GM19372 (cell line): Measurements from ENCODE around the gene STX5.
"Not testable (repeated sequence)": the region's sequence is repeated elsewhere in the genome, so short reads cannot be mapped to it uniquely, and the experiment has no call there.

ENCODE experiments used
- ATAC-seq: cut with Tn5 transposase; IDR thresholded peaks from one replicate; pipeline ENCODE4 v1.9.1; 2021; ENCODE audit warnings: mild to moderate bottlenecking, low read depth, moderate library complexity; ENCODE audit not compliant: unreplicated experiment

STX5 gene

DNA sequence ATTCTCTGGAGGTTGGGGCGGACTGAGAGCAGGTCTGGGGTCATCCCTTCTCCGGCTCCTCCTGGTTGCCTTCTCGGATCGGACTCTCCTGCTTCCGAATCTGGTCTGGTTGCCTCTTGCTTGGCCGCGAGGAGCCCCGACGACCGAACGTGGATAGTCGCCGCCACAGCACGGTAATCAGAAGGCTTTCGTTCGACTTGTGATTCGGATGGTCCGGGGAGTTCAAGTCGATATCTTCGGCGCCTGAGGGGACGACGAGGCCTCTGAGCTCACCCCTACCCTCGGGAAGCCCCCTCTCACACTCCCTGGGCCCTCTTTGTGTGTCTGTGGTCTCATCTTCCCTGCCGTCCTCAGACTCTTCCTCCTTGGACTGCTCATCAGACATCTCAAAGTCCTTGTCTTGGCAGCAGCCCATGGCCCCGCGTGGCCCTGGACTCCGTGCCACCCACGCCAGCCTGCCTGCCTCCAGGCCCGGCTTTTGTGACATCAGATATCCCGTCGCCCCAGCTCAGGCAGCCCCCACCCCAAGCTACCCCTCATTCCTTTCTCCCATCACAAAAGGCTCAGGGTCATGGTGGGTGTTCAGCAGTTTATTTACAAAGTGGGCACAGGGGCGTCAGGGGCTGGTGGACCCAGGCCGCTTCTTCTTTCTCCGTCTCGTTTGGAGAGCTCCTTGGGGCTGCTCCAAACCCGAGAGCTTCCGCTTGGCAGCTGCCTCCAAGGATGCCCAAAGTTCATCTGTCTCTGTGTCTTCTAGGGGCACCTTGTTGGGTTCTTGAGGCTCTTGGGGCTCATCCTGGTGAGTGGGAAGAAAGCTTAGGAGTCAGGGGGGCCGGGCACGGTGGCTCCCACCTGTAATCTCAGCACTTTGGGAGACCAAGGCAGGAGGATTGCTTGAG is 734 bp upstream of the STX5 start, which contains the start of gene TEX54:
TSS of gene TEX54 (minus strand) at position 506 of the 899 bp plus-strand sequence.
- no peak for ATAC-seq

DNA sequence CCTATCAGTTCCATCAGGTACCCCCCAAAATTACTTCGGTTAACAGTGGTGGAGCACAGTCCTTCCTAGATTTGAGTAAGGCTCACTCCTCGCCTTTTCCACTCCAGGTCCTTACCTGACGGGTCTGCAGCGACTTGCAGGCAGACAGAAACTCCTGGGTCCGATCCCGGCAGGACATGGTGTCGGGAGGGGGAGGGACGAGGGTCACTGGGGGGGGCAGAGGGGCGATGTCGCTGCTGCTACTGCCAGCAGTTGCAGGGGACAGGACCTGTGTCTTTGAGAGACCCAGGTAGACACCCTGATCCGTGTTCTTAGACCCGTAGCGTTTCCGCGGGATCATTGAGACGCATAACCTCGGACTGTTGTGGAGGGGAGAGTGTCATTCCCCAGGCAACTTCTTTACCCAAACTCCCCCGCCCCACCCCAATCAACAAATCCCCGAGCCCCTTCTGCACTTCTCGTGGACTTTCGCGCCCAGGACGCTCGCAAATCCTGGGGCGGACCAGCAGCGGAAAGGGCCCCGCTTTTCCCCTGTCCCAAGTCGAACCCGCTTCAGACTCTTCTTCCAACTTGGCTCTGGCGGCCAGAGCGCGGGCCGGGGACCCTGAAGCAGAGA is 839 bp downstream of the STX5 start:
- ATAC-seq = no peak

DNA sequence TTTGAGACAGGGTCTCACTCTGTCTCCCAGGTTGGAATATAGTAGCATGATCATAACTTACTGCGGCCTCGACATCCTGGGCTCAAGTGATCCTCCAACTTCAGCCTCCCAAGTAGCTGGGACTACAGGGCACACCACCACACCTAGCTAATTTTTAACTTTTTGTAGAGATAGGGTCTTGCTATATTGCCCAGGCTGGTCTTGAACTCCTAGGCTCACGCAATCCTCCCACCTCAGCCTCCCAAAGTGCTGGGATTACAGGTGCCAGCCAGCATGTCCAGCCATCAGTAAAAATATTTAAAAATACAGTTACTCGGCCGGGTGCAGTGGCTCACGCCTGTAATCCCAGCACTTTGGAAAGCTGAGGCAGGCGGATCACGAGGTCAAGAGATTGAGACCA is 3.7 kb downstream of the STX5 start:
- ATAC-seq = not testable (repeated sequence)

GRCh38 chr11:62823677-62824076 is 8.2 kb downstream of the STX5 start:
- no peak for ATAC-seq

GRCh38 chr11:62817129-62817528 is 14.7 kb downstream of the STX5 start:
- no peak for ATAC-seq

GRCh38 chr11:62816557-62816956 is 15.3 kb downstream of the STX5 start:
- no peak for ATAC-seq

GRCh38 chr11:62811659-62812058 is 20.2 kb downstream of the STX5 start:
- ATAC-seq = no peak

DNA sequence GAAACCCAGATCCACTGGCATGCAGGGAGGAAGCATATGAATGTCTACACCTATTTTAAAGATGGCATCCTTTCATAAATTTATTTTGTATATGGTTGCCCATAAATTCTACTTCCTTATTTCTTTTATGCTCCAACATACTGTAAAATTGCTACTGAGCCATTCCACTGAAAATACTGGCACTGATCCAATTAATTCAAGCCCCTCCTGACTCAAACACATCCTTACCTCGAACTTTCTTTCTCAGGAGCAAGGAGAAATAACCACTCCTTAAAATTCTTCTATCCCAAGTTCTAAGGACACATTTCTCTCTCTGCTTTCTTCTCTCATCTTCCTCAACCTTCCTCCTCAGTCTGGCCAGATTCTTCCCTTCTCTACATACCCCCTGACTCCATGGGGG is 21.1 kb downstream of the STX5 start:
- ATAC-seq = no peak

DNA sequence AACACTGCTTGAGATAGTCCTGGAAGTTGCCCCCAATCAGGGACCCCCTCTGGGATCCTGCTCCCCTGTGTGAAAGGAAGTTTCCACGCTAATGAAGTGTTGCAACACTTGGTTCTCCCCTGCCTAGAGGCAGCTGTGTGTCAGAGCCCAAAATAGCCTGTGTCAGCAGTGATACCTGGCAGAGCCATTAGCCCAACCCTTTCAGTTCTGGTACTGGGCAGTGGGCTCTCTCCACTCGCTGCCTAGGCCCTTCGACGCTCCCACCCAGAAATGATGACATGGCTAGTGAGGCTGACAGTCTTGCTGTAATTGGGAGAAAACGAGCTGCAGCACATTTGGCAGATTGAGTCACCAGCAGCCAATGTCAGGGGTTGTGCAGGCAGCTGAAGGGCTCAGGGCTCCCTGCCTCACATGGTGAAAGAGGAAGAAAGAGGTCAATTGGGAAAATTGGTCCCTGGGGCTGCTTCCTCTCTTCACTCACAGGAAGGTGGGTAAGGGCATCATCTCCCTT is 25.2 kb downstream of the STX5 start:
- no peak for ATAC-seq

GRCh38 chr11:62805961-62806441 is 25.9 kb downstream of the STX5 start:
- ATAC-seq = no peak

DNA sequence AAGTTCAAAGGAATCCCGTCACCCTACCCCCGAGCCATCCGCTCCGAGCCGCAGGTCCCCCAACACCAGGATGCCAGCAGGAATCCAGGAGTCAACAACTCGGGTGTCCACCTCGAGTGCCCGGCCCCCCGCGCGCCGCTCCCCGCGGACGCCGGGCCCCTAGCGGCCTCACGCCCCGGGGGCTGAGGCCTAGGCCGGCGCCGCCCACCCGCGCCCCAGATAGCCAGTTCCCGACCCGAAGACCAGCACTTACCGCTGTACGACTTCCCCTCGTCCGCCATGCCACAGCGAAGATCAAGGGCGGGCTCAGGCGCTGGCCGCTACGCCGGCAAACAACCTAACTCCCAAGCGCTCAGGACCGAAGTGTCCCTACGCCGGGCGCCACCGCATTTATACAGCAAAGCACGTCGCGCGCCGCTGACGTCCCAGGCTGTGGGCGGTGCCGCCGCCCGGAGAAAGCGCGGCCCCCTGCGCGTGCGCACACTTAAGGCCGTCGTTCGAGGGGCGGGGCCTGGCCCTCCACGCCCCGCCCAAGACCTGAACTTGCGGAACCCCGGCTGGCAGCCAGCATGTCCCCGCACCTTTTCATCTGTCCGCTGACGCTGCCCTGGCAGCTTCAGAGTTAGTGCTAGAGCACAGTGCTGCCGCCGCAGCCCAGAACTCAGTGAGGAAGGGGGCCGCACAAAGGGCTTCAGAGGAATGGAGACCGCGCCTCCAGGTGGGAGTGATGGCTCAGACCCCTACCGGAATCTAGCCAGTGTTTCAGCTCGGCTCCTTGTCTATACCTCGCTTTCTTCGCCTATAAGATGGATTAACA is 26.6 kb downstream of the STX5 start, which contains the start of gene NXF1:
TSS of gene NXF1 (minus strand) at position 365 of the 817 bp plus-strand sequence. CDS start at position 281, 84 bp downstream.
- ATAC-seq = peak; percentile 75

DNA sequence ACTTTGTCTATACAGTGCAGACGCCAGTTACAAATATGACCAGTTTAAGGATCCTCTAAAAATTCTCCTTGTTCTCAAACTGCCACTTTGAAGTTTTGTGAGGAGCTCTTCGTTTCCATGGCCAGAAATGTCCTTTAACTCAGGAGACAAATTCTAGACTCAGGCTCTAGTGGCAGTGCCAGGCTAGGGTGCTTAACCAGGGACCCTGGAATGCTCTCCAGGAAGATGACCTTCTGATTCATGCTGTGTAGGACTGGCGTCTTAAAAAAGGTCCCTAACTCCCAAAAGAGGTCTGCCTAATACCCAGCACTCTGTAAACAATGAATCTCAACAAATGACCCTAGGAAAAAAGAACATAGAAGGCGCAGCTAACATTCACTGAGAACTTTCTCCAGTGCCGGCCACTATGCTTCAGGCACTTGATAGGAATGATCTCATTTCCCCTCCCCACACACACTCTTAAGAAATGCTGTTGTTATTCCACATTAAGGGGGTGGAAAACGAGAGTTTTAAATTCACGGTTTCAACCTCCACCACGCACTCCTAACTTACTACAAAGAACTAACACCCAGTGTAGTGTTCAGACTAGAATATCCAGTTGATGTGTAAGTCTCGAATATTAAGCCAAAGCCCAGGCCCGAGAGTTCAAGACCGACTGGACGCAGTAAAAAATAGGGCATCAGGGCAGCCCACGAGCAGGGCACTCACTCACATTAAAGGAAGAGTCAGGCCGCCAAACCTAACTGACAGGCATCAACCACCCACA is 27.4 kb downstream of the STX5 start:
- no peak for ATAC-seq

DNA sequence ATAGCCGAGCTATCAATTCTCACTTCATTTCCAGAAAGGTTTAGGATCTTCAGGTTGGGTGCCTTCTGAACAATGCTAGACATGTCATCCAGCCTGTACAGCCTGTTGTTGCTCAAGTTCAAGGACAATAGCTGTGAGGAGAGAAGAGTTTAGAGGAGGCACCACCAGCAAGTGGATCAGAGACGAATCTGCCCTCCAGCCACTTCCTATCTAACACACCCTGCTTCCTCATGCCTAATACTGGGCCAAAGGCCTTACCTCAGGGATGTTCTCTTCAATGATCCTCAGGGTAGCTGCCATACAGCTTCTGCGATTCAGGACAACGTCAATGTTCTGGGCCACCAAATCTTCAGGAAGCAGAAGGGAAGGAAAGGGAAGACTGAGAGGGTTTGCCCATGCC is 30.8 kb downstream of the STX5 start:
- no peak for ATAC-seq

DNA sequence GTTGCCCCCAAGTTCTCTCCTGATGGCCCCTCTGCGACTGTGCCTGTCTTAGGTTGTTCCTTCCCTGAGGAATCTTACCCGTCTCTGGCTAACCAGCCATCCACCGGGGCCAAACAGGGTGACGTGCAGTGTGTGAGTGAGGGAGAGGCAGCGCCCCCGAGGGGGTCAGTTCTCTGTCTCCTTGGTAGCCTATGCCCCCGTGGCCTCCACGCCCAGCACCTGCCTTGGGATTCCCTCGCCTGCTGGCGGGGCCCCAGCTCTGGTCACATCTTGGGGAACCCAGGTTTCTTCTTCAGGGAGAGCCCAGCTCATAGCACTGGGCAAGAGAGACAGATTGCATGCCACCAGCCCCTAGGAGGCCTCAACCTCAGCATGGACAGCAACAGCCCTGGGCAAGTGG is 32.4 kb downstream of the STX5 start:
- ATAC-seq = no peak

DNA sequence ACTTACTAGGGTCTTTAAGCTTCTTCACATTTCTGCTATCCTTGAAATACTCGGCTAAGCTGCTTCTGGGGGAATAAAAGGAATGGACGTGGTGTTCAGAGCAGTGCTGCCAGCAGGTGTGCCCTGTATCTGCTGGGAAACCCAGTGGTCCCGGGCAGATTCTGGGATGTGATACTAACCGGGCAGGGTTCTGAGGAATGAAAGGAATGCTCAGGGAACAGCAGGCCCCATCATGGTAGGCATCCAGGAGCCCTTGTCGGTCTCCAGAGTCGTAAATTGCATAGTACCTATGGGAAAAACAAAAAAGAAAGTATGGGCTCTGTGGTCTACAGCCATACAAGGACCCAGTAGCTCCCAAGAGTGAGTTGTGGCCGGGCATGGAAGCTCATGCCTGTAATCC is 35.6 kb downstream of the STX5 start:
- no peak for ATAC-seq

- ATAC-seq = no peak
Observed at GRCh38 chr11:62794201-62794775, 37.6 kb downstream of the STX5 start.

DNA sequence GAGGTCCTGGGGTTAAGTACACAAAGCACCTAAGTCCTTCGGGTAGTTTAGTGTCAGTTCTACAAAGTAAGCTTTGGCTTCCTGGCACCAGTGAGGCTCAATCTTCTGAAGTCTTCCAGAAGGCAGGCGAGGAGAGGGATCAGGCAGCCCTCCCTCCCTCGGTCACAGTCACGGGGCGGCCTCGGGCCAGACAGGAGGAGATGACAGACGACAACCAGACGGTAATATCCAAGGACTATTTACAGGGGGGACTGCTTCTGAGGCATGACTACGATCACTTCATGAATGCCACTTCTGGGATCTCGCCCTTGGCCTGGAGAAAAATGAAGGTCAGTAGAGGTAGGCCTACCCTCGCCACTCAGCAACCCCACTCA is 39.7 kb downstream of the STX5 start:
- no peak for ATAC-seq

DNA sequence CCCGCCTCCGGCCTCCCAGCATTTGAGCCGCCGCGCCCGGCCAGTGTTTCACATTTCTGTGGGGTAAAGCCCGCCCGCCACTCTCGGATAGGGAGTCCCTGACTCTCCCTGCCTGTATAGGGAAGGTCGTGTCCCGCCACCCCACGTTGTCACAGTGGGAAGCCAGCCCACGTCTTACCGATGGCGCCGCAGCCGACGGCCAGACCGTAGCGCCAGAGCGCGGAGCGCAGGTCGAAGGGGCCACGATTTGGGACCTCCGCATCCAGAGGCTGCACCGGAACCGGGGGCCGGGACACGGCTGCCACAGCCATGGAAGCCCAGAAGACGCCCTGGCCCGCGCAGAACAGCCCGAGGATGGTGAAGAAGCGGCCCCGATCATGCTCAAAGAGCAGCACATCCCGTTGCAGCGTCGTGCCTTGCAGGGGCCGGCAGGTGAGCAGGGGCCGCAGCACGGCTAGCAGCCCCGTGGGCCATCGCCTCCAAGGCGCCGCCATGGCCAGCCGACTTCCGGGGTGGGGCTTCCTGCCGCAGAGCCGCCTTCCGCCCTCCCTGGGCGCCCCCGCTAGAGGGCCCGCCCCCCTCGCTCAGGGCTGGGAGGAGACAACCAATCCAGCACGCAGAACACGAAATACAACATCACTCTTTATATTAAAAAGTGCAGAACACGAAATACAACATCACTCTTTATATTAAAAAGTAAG is 40.2 kb downstream of the STX5 start, which contains the start of gene TMEM223:
TSS of gene TMEM223 (minus strand) at position 506 of the 701 bp plus-strand sequence. CDS start at position 494, 12 bp downstream.
- ATAC-seq = peak; percentile 70

DNA sequence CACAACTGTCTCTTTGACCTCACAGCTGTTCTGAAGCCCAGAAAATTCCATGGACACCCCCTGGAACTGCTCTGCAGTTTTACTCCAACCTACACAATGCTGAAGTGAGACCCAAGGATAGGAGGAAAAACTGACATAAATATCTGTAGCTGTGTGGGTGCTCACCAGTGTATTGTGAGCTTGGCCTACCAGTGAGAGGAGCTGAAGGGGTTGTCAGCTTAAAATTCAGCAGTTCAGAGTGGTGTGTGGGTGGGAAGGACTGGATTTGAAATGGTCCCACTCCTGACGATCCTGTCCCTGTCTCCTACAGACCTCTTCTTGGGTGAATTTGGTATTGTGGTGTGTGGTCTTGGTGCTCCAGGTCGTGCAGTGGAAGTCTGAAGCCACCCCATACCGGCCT is 42.3 kb downstream of the STX5 start:
- no peak for ATAC-seq
